ENCODE results near the gene SYNDIG1. TPM values are rescaled to one million over a fixed set of nuclear protein-coding genes. Genes with fewer than 3 reads are reported as not detected.

Gene SYNDIG1
- total and polyA plus RNA-seq, 9 of the 15 experiments (the other 6 are each of a cell fraction or from before 2014, with no cell fraction given), result not detected

DNA sequence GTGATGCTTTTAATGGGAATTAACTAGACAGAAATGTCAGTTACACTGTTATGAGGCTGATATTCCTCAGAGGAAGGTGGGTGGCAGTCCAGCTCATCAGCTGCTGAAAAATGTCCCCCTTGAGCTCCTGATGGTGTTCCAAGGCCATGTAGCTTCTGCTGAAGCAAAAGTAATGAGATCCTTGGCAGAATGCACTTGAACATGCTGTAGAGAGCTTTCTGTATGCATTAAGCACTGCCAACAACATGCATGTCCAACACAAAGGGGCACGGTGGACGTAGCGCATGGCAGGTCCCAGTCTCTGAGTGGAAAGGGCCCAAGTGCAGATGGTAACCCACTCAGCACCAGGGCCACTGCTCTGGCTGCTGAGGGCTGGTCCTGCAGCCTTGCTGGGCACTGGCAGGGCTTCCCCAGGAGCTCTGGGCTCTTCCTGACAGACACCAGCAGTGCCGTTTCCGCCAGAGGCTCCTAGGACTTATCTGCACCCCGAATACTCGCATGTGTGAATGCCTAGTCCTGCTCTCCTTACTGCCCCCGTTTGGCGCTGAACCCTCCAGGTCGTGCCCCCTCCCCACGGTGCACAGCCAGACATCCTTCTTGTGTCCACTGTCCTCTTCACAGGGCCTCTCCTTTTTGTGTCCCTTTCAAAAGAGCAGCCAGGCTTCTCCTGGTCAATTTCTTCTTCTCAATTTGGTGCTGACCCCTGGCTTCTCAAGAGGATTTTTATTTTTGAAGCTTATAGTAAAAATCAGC lies 18.6 kb upstream of the SYNDIG1 start:
- DNase-seq (ENCODE audit: extremely low read depth in 1 of 4, low spot score in 3 of 4) (no peak), FAIRE-seq (no peak), ATAC-seq (no peak)
- H3K9ac ChIP-seq (ENCODE audit: insufficient read depth in 1 of 2, low read depth in 2 of 2, low read length in 2 of 2), result no peak overlapping the region
- H3K27ac ChIP-seq (ENCODE audit: extremely low read depth, low read depth, low read length), result no peak overlapping the region
- no peaks in the 10 kb centered on the region for H3K36me3 ChIP-seq (ENCODE audit: control insufficient read depth, insufficient read depth, low read length)
- ChIA-PET CTCF (ENCODE audit: low intra/inter-chr PET ratio) (no interaction called here), POLR2A (no interaction called here)
- no TSS peak for BruUV-seq (replicated peaks)
- H3K9me1 ChIP-seq (ENCODE audit: control insufficient read depth, insufficient read depth, low read length), result no peaks in the 10 kb centered on the region
- no peak overlapping the region for H3K4me3 ChIP-seq
- no peaks in the 10 kb centered on the region for H3K9me3 ChIP-seq (replicated peaks; ENCODE audit: control insufficient read depth, insufficient read depth, low read depth, low read length)
- H4K20me1 ChIP-seq (replicated peaks; ENCODE audit: control insufficient read depth, insufficient read depth, low read length), result no peaks in the 10 kb centered on the region; the same call in 1 of the 2 replicates
- H3K27me3 ChIP-seq (ENCODE audit: control insufficient read depth in 2 of 2, insufficient read depth in 2 of 2, low read length in 2 of 2), result no peaks in the 10 kb centered on the region
- H3K4me2 ChIP-seq (ENCODE audit: insufficient read depth, low read length), result no peak overlapping the region
- no peak overlapping the region for H2AFZ ChIP-seq (ENCODE audit: low read depth, low read length)
- H3K79me2 ChIP-seq (ENCODE audit: control insufficient read depth, insufficient read depth, low read length), result no peaks in the 10 kb centered on the region
- intact Hi-C loops (cut with micrococcal nuclease), result no loop called here
- 2% methylated on average over 8 of the region's 11 CpGs for WGBS (ENCODE audit: insufficient coverage, low coverage, missing lambda C conversion rate)
- TF ChIP-seq ILK (tag; IDR thresholded peaks at IDR 0.05; ENCODE audit: borderline replicate concordance, low read depth) (no peak), KDM4B (IDR thresholded peaks at IDR 0.05; ENCODE audit: borderline replicate concordance in 2 of 2, low read depth in 1 of 2) (no peak), KDM5B (IDR thresholded peaks at IDR 0.05; ENCODE audit: insufficient replicate concordance, low read depth, low read length) (no peak), HDAC8 (tag; IDR thresholded peaks at IDR 0.05) (no peak), KDM1A (IDR thresholded peaks at IDR 0.05) (no peak), JUN (IDR thresholded peaks at IDR 0.05; ENCODE audit: borderline replicate concordance, low read depth, low read length) (no peak), JUN (CRISPR knock-in tag; IDR thresholded peaks at IDR 0.05; ENCODE audit: borderline replicate concordance) (no peak)
- TF ChIP-seq, protein P1, sequence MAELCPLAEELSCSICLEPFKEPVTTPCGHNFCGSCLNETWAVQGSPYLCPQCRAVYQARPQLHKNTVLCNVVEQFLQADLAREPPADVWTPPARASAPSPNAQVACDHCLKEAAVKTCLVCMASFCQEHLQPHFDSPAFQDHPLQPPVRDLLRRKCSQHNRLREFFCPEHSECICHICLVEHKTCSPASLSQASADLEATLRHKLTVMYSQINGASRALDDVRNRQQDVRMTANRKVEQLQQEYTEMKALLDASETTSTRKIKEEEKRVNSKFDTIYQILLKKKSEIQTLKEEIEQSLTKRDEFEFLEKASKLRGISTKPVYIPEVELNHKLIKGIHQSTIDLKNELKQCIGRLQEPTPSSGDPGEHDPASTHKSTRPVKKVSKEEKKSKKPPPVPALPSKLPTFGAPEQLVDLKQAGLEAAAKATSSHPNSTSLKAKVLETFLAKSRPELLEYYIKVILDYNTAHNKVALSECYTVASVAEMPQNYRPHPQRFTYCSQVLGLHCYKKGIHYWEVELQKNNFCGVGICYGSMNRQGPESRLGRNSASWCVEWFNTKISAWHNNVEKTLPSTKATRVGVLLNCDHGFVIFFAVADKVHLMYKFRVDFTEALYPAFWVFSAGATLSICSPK (IDR thresholded peaks at IDR 0.05; ENCODE audit: borderline replicate concordance), result no peak
- TF ChIP-seq, protein P2, sequence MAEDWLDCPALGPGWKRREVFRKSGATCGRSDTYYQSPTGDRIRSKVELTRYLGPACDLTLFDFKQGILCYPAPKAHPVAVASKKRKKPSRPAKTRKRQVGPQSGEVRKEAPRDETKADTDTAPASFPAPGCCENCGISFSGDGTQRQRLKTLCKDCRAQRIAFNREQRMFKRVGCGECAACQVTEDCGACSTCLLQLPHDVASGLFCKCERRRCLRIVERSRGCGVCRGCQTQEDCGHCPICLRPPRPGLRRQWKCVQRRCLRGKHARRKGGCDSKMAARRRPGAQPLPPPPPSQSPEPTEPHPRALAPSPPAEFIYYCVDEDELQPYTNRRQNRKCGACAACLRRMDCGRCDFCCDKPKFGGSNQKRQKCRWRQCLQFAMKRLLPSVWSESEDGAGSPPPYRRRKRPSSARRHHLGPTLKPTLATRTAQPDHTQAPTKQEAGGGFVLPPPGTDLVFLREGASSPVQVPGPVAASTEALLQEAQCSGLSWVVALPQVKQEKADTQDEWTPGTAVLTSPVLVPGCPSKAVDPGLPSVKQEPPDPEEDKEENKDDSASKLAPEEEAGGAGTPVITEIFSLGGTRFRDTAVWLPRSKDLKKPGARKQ (CRISPR knock-in tag; IDR thresholded peaks at IDR 0.05), result no peak
- no peaks in the 10 kb centered on the region for H3K4me1 ChIP-seq (replicated peaks in 1 of 2; ENCODE audit: control insufficient read depth in 2 of 2, insufficient read depth in 2 of 2, low read length in 2 of 2)
- in situ Hi-C loops (cut with MboI), result no loop called here
